SK-N-SH (cell line): Measurements from ENCODE around the gene HIPK3. TPM values are rescaled to one million over a fixed set of nuclear protein-coding genes. Genes with fewer than 3 reads are reported as not detected.

Experiments
- CTCF ChIA-PET: fragments of 300-600, 350-600 bp; formaldehyde crosslinking; extraction: SDS; loops from one replicate; lab custom pipeline; 2021; lab: Yijun Ruan, JAX
- POLR2A ChIA-PET: fragments of 350-600 bp; sonication (Branson Sonifier 250); formaldehyde crosslinking; extraction: SDS; loops from one replicate; lab custom pipeline; 2020; ENCODE audit warnings: antibody characterized with exemption, inconsistent platforms; lab: Yijun Ruan, JAX
- DNase-seq: peaks from one replicate; pipeline ENCODE4 v3.0.0; 2012
- H2AFZ ChIP-seq: fragments of 200-600 bp; sonication (generic); 2 replicates; pipeline ENCODE4 v1.8.1; 2016; ENCODE audit warnings: antibody characterized with exemption, mild to moderate bottlenecking, low read depth
- H3F3A ChIP-seq: fragments of 200-600 bp; sonication (generic); replicated peaks from 2 replicates; pipeline ENCODE3; 2016; ENCODE audit warnings: antibody characterized with exemption, mild to moderate bottlenecking; ENCODE audit not compliant: insufficient read depth
- H3K27ac ChIP-seq, 2 experiments: fragments of 200-500 bp in 1 of 2; fragments of 200-600 bp in 1 of 2; sonication (Bioruptor generic) in 1 of 2; sonication (generic), shearing (Covaris generic) in 1 of 2; 2 replicates each; pipeline versions ENCODE4 v1.5.1 to v1.6.1; 2014 to 2016; ENCODE audit warnings: low read depth in 2 of 2, inconsistent platforms in 1 of 2, low read length in 1 of 2, mild to moderate bottlenecking in 1 of 2, mixed read lengths in 1 of 2
- H3K27me3 ChIP-seq: fragments of 200-600 bp; sonication (generic), shearing (Covaris generic); 2 replicates; pipeline ENCODE4 v1.6.1; 2016; ENCODE audit warnings: mixed run types; ENCODE audit not compliant: insufficient read depth
- H3K36me3 ChIP-seq, 2 experiments: fragments of 200-500 bp in 1 of 2; fragments of 200-600 bp in 1 of 2; sonication (Bioruptor generic) in 1 of 2; sonication (generic) in 1 of 2; replicated peaks in 1 of 2; 2 replicates each; pipeline versions ENCODE3 to v1.5.1; 2014 to 2016; ENCODE audit warnings: low read length in 1 of 2, mild to moderate bottlenecking in 1 of 2; ENCODE audit not compliant: insufficient read depth in 2 of 2, control insufficient read depth in 1 of 2
- H3K4me1 ChIP-seq, 2 experiments: fragments of 200-500 bp in 1 of 2; fragments of 200-600 bp in 1 of 2; sonication (Bioruptor generic) in 1 of 2; sonication (generic), shearing (Covaris generic) in 1 of 2; 2 replicates each; pipeline versions ENCODE4 v1.5.1 to v1.6.1; 2014 to 2016; ENCODE audit warnings: low read depth in 1 of 2, low read length in 1 of 2, mixed run types in 1 of 2; ENCODE audit not compliant: insufficient read depth in 2 of 2, control insufficient read depth in 1 of 2
- H3K4me2 ChIP-seq: fragments of 200-600 bp; sonication (generic), shearing (Covaris generic); 2 replicates; pipeline ENCODE4 v1.6.1; 2017; ENCODE audit warnings: mixed run types
- H3K4me3 ChIP-seq, 2 experiments: fragments of 200-500 bp in 1 of 2; fragments of 200-600 bp in 1 of 2; sonication (Bioruptor generic) in 1 of 2; sonication (generic), shearing (Covaris generic) in 1 of 2; 2 replicates each; pipeline versions ENCODE4 v1.5.1 to v1.8.1; 2014 to 2016; ENCODE audit warnings: low read depth in 2 of 2, inconsistent platforms in 1 of 2, low read length in 1 of 2, mild to moderate bottlenecking in 1 of 2, mixed read lengths in 1 of 2, moderate library complexity in 1 of 2
- H3K79me2 ChIP-seq: fragments of 200-600 bp; sonication (generic); 2 replicates; pipeline ENCODE4 v1.8.1; 2017; ENCODE audit warnings: mild to moderate bottlenecking; ENCODE audit not compliant: insufficient read depth
- H3K9ac ChIP-seq: fragments of 200-600 bp; sonication (generic); 2 replicates; pipeline ENCODE4 v1.6.1; 2017; ENCODE audit warnings: mixed run types
- H3K9me2 ChIP-seq: fragments of 200-600 bp; sonication (generic); 2 replicates; pipeline ENCODE4 v1.6.1; 2017; ENCODE audit warnings: mixed run types
- H3K9me3 ChIP-seq: fragments of 200-600 bp; sonication (generic); 2 replicates; pipeline ENCODE4 v1.6.1; 2017; ENCODE audit warnings: mixed run types, mild to moderate bottlenecking, moderate library complexity
- H4K20me1 ChIP-seq: fragments of 200-600 bp; sonication (generic); 2 replicates; pipeline ENCODE4 v1.6.1; 2017; ENCODE audit warnings: mild to moderate bottlenecking, mixed run types; ENCODE audit not compliant: insufficient read depth
- FOXJ3 ChIP-seq: sonication (generic); formaldehyde crosslinking; IDR thresholded peaks from 2 replicates; pipeline ENCODE4 v1.5.1; 2020; ENCODE audit warnings: mild to moderate bottlenecking, missing genetic modification reagents
- FOXM1 ChIP-seq: IDR thresholded peaks from 2 replicates; pipeline ENCODE4 v1.4.0; 2012; ENCODE audit warnings: low read depth, mild to moderate bottlenecking
- GABPA ChIP-seq: IDR thresholded peaks from 2 replicates; pipeline ENCODE4 v1.4.0; 2012; ENCODE audit warnings: low read depth, mild to moderate bottlenecking
- IRF3 ChIP-seq: fragments of 150-350 bp; IDR thresholded peaks from 2 replicates; pipeline ENCODE4 v1.6.1; 2016; ENCODE audit warnings: mild to moderate bottlenecking, low read depth, low read length
- JUND ChIP-seq: IDR thresholded peaks from 2 replicates; pipeline ENCODE4 v1.4.0; 2012
- MEF2A ChIP-seq: IDR thresholded peaks from 2 replicates; pipeline ENCODE4 v1.4.0; 2012; ENCODE audit warnings: low read depth, borderline replicate concordance
- RAD21 ChIP-seq: IDR thresholded peaks from 2 replicates; pipeline ENCODE4 v1.6.1; 2012; ENCODE audit warnings: mild to moderate bottlenecking, low read length
- RCOR1 ChIP-seq: fragments of 150-350 bp; IDR thresholded peaks from 2 replicates; pipeline ENCODE4 v1.6.1; 2017; ENCODE audit warnings: antibody characterized with exemption, low read length
- REST ChIP-seq: IDR thresholded peaks from 2 replicates; pipeline ENCODE4 v1.6.1; 2012; ENCODE audit warnings: mild to moderate bottlenecking, low read depth, low read length, moderate library complexity
- SIN3A ChIP-seq: IDR thresholded peaks from 2 replicates; pipeline ENCODE4 v1.6.1; 2012; ENCODE audit warnings: low read depth, mild to moderate bottlenecking, low read length, moderate library complexity, borderline replicate concordance
- TAF1 ChIP-seq: IDR thresholded peaks from 2 replicates; pipeline ENCODE4 v1.6.1; 2012; ENCODE audit warnings: low read depth, mild to moderate bottlenecking, low read length, moderate library complexity, borderline replicate concordance
- TEAD4 ChIP-seq: IDR thresholded peaks from 2 replicates; pipeline ENCODE4 v1.4.0; 2012; ENCODE audit warnings: mild to moderate bottlenecking, borderline replicate concordance; ENCODE audit not compliant: insufficient read depth
- USF1 ChIP-seq: IDR thresholded peaks from 2 replicates; pipeline ENCODE4 v1.4.0; 2012; ENCODE audit warnings: low read depth, borderline replicate concordance
- USF2 ChIP-seq: fragments of 150-350 bp; IDR thresholded peaks from 2 replicates; pipeline ENCODE4 v1.6.1; 2017; ENCODE audit warnings: antibody characterized with exemption, low read length, low read depth, borderline replicate concordance
- WGBS: methylation state at CpG from one replicate; pipeline ENCODE4 v1.1.6; 2017; ENCODE audit warnings: low lambda C conversion rate; 5-methylcytosine and 5-hydroxymethylcytosine counted together
- polyA plus RNA-seq, 3 experiments: library from polyadenylated mRNA; depleted of rRNA; stranded (reverse); fragments of >200 nt; gene quantifications; 2 replicates each; pipeline ENCODE4 v1.2.3, GENCODE V29; 2012

The HIPK3 gene
- polyA plus RNA-seq, 1 of the 3 experiments (the other 2 are of a cell fraction): 5.2 TPM

GRCh38 chr11:33272338-33273107 lies 15.3 kb downstream of the HIPK3 start:
- Histone ChIP-seq H3K9me3 (no peaks in the 10 kb centered on the region), H3K4me2 (no peak overlapping the region), H3F3A (peaks cover 15% of the 10 kb centered on the region), H2AFZ (no peak overlapping the region), H3K27me3 (no peaks in the 10 kb centered on the region), H3K4me3 (no peak overlapping the region), H3K27ac (no peak overlapping the region), H3K36me3 (no peaks in the 10 kb centered on the region), H4K20me1 (peaks cover 94% of the 10 kb centered on the region), H3K4me1 (peaks cover 0 to 21% of the 10 kb centered on the region in 2 experiments; a peak in 1 of 4 replicates), H3K79me2 (peaks cover 98% of the 10 kb centered on the region), H3K9ac (no peak overlapping the region), H3K9me2 (no peaks in the 10 kb centered on the region)
- CTCF ChIA-PET: interaction anchor here (0.7 kb wide), 1 partner anchor 55 kb away, joined by 3 read pairs; no protein-coding TSS in a partner anchor
- POLR2A ChIA-PET: no interaction called here
- no peak for DNase-seq
- 94% methylated on average over 13 of the region's 13 CpGs for WGBS
- TF ChIP-seq JUND (no peak), IRF3 (no peak)

- ChIA-PET POLR2A (no interaction called here), CTCF (no interaction called here)
- Histone ChIP-seq H3K36me3 (peaks cover 0 to 3% of the 10 kb centered on the region in 2 experiments), H3K27ac (no peak overlapping the region), H3K4me1 (peaks cover 0 to 20% of the 10 kb centered on the region in 2 experiments; a peak in 1 of 4 replicates), H4K20me1 (peaks cover 94% of the 10 kb centered on the region), H3K79me2 (peaks cover 98% of the 10 kb centered on the region), H3K4me3 (no peak overlapping the region), H3K9me3 (no peaks in the 10 kb centered on the region), H3K9me2 (no peaks in the 10 kb centered on the region)
- TF ChIP-seq TEAD4 (no peak), JUND (no peak), IRF3 (no peak), MEF2A (no peak), REST (no peak), GABPA (no peak), TAF1 (no peak), USF2 (no peak), SIN3A (no peak), RCOR1 (no peak), FOXJ3 (no peak), RAD21 (no peak), USF1 (no peak), FOXM1 (no peak)
- TF ChIP-seq, all 33 proteins: peak for 0
- H2AFZ ChIP-seq: no peak overlapping the region
- H3F3A ChIP-seq: peaks cover 15% of the 10 kb centered on the region
- H3K27me3 ChIP-seq: no peaks in the 10 kb centered on the region
- H3K4me2 ChIP-seq: no peak overlapping the region
- H3K9ac ChIP-seq: no peak overlapping the region
- DNase-seq: no peak
These were observed 16.5 kb downstream of the HIPK3 start for GRCh38 chr11:33273656-33274055.
